MCF 10A (cell line): Measurements from ENCODE around the gene DNAH6. TPM values are rescaled to one million over a fixed set of nuclear protein-coding genes. Genes with fewer than 3 reads are reported as not detected.

Experiments
- BruUV-seq: library from RNA; stranded (reverse); fragments of 400-500 nt; replicated peaks from 2 replicates; lab custom pipeline; 2021; lab: Mats Ljungman, UMichigan
- CTCF ChIA-PET: fragments of 300-600 bp; sonication (Branson Sonifier 250); formaldehyde crosslinking; extraction: SDS; loops from one replicate; lab custom pipeline; 2021; ENCODE audit warnings: antibody characterized with exemption, inconsistent platforms; lab: Yijun Ruan, JAX
- POLR2A ChIA-PET: fragments of 300-600, 350-650 bp; sonication (Branson Sonifier 250); formaldehyde crosslinking; extraction: SDS; loops from one replicate; lab custom pipeline; 2020; ENCODE audit warnings: antibody characterized with exemption, inconsistent platforms; lab: Yijun Ruan, JAX
- DNase-seq: peaks from one replicate; pipeline ENCODE4 v3.0.0-alpha.2; 2018; ENCODE audit not compliant: unreplicated experiment
- H3K27ac Mint-ChIP-seq: one replicate; pipeline ENCODE4 v1.8.0; 2022; ENCODE audit warnings: mild to moderate bottlenecking, low read depth, mixed read lengths; ENCODE audit not compliant: unreplicated experiment
- H3K27me3 Mint-ChIP-seq: one replicate; pipeline ENCODE4 v1.8.0; 2022; ENCODE audit warnings: mixed read lengths; ENCODE audit not compliant: insufficient read depth, unreplicated experiment
- H3K36me3 Mint-ChIP-seq: one replicate; pipeline ENCODE4 v1.8.0; 2022; ENCODE audit warnings: mild to moderate bottlenecking, moderate library complexity, mixed read lengths; ENCODE audit not compliant: insufficient read depth, unreplicated experiment
- H3K4me1 Mint-ChIP-seq: one replicate; pipeline ENCODE4 v1.8.0; 2022; ENCODE audit warnings: mixed read lengths; ENCODE audit not compliant: insufficient read depth, unreplicated experiment
- H3K4me3 Mint-ChIP-seq: one replicate; pipeline ENCODE4 v1.8.0; 2022; ENCODE audit warnings: mild to moderate bottlenecking, moderate library complexity, mixed read lengths; ENCODE audit not compliant: unreplicated experiment
- H3K9me3 Mint-ChIP-seq: one replicate; pipeline ENCODE4 v1.8.0; 2022; ENCODE audit warnings: mixed read lengths; ENCODE audit not compliant: unreplicated experiment
- CTCF ChIP-seq: fragments of 200-600 bp; IDR thresholded peaks from one replicate; pipeline ENCODE4 v1.8.0; 2022; ENCODE audit warnings: antibody characterized with exemption, mild to moderate bottlenecking; ENCODE audit not compliant: unreplicated experiment
- intact Hi-C: fragments of 100-400 bp; cut with micrococcal nuclease; formaldehyde crosslinking; loops from 2 replicates; pipeline ENCODE4 v1.14.1; 2022
- total RNA-seq: library from RNA; stranded (reverse); gene quantifications from 2 replicates; pipeline ENCODE4 v1.2.3, GENCODE V29; 2022

DNAH6 gene
- total RNA-seq, 1 experiment from 2014 or later = 0.14 TPM

GRCh38 chr2:84727315-84727714, 211.0 kb downstream of the DNAH6 start:
- ChIA-PET POLR2A (no interaction called here), CTCF (interaction anchor here (0.7 kb wide), 1 partner anchor 14 kb away, joined by 3 read pairs; no protein-coding TSS in a partner anchor)
- Mint-ChIP-seq H3K9me3 (no peaks in the 10 kb centered on the region), H3K27ac (no peak overlapping the region), H3K27me3 (no peaks in the 10 kb centered on the region), H3K4me3 (no peak overlapping the region), H3K36me3 (no peaks in the 10 kb centered on the region), H3K4me1 (no peaks in the 10 kb centered on the region)
- BruUV-seq = no TSS peak
- intact Hi-C loops = no loop called here
- no peak for TF ChIP-seq CTCF
- DNase-seq = no peak

- BruUV-seq = no TSS peak
- no peak for TF ChIP-seq CTCF
- Mint-ChIP-seq H3K36me3 (no peaks in the 10 kb centered on the region), H3K27ac (no peak overlapping the region), H3K27me3 (no peaks in the 10 kb centered on the region), H3K9me3 (no peaks in the 10 kb centered on the region), H3K4me1 (no peaks in the 10 kb centered on the region), H3K4me3 (no peak overlapping the region)
- intact Hi-C loops = no loop called here
- DNase-seq = no peak
- ChIA-PET CTCF (interaction anchor here (0.5 kb wide), 1 partner anchor 96 kb away, joined by 4 read pairs; no protein-coding TSS in a partner anchor), POLR2A (no interaction called here)
These were observed 212.9 kb downstream of the DNAH6 start for GRCh38 chr2:84729224-84729623.

GRCh38 chr2:84731185-84731584, 214.9 kb downstream of the DNAH6 start:
- POLR2A ChIA-PET = interaction anchor here (1.5 kb wide), 1 partner anchor 11 kb away, joined by 3 read pairs; no protein-coding TSS in a partner anchor
- intact Hi-C loops = no loop called here
- no peaks in the 10 kb centered on the region for H3K4me1 Mint-ChIP-seq
- no peak for TF ChIP-seq CTCF
- no peak overlapping the region for H3K4me3 Mint-ChIP-seq
- no peaks in the 10 kb centered on the region for H3K27me3 Mint-ChIP-seq
- H3K27ac Mint-ChIP-seq = no peak overlapping the region
- CTCF ChIA-PET = no interaction called here
- DNase-seq = no peak
- BruUV-seq = no TSS peak
- H3K36me3 Mint-ChIP-seq = no peaks in the 10 kb centered on the region
- peaks cover 7% of the 10 kb centered on the region for H3K9me3 Mint-ChIP-seq

GRCh38 chr2:84732897-84733778, 216.8 kb downstream of the DNAH6 start:
- POLR2A ChIA-PET = interaction anchor here (0.7 kb wide), 1 partner anchor 423 kb away, joined by 3 read pairs; no protein-coding TSS in a partner anchor
- Mint-ChIP-seq H3K9me3 (peaks cover 7% of the 10 kb centered on the region), H3K27ac (no peak overlapping the region), H3K36me3 (no peaks in the 10 kb centered on the region), H3K4me3 (no peak overlapping the region), H3K27me3 (no peaks in the 10 kb centered on the region), H3K4me1 (no peaks in the 10 kb centered on the region)
- TF ChIP-seq CTCF = no peak
- no TSS peak for BruUV-seq
- intact Hi-C loops = no loop called here
- no peak for DNase-seq
- CTCF ChIA-PET = interaction anchor here (0.6 to 1.2 kb wide), 3 partner anchors 8 to 1841 kb away, joined by 3 to 4 read pairs (median 3); no protein-coding TSS in a partner anchor
